Ishikawa (cell line): Measurements from ENCODE around the gene LAMB1.

Experiments used
- CREB1 ChIP-seq: IDR thresholded peaks from 2 replicates; pipeline ENCODE4 v1.6.1; 2012; ENCODE audit warnings: low read depth
- EP300 ChIP-seq: IDR thresholded peaks from 2 replicates; pipeline ENCODE4 v1.6.1; 2012; ENCODE audit warnings: borderline replicate concordance
- FOXM1 ChIP-seq: IDR thresholded peaks from 2 replicates; pipeline ENCODE4 v1.6.1; 2012; ENCODE audit warnings: low read depth, borderline replicate concordance
- NFIC ChIP-seq: IDR thresholded peaks from 2 replicates; pipeline ENCODE4 v1.6.1; 2012
- RAD21 ChIP-seq: IDR thresholded peaks from 2 replicates; pipeline ENCODE4 v1.6.1; 2012; ENCODE audit warnings: low read depth
- TAF1 ChIP-seq: IDR thresholded peaks from 2 replicates; pipeline ENCODE4 v1.6.1; 2012; ENCODE audit warnings: low read depth, mild to moderate bottlenecking
- TCF12 ChIP-seq: IDR thresholded peaks from 2 replicates; pipeline ENCODE4 v1.6.1; 2012; ENCODE audit warnings: low read depth
- YY1 ChIP-seq: IDR thresholded peaks from 2 replicates; pipeline ENCODE4 v1.6.1; 2012; ENCODE audit warnings: low read depth
- ZBTB7A ChIP-seq: IDR thresholded peaks from 2 replicates; pipeline ENCODE4 v1.6.1; 2012; ENCODE audit warnings: low read depth
- TF ChIP-seq, protein P1 (sequence below): IDR thresholded peaks from 2 replicates; pipeline ENCODE4 v1.6.1; 2012; ENCODE audit warnings: low read depth, mild to moderate bottlenecking
- TF ChIP-seq, protein P2 (sequence below): IDR thresholded peaks from 2 replicates; pipeline ENCODE4 v1.6.1; 2012
- TF ChIP-seq, protein P3 (sequence below): IDR thresholded peaks from 2 replicates; pipeline ENCODE4 v1.6.1; 2012

DNA sequence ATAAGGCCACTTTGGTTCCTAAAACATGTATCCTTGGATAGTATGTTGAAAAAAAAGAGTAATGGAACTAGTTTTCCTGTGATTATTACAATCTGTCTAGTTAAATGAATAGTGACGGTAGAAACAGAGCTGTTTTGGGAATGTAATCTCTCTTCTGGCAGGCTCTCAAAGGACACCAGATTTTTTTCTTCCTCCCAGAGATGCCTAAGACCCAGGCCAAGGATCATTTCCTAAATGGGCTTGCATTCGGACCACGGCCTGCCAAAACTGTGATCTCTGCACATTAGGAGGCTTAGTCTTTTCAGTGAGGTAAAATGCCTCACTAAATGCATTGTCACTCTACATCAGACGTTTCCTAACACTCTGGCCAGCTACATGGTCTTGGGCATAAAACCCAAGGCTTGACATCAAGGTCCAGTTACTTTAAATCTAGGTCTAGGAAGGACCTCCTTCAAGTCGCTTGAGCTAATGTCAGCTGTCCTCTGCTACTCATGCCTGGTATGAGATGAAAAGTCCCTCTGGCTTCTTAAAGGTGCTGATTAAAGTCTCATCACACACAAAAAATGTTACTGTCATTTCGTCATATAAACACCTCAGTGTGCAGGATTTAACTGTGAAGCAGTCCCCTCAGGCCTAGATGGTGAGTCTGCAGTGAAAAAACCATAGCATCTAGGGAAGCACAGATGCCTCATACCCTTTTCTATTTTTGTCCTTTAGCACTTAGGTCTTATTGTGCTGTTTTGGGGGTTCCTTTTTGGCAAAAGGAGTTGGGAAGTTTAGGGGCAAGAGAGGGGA lies 64.3 kb downstream of the LAMB1 start:
- TF ChIP-seq CREB1 (no peak), ZBTB7A (no peak), FOXM1 (no peak), RAD21 (no peak), EP300 (no peak), TCF12 (no peak), NFIC (no peak), TAF1 (no peak), YY1 (no peak)
- TF ChIP-seq, protein P1, sequence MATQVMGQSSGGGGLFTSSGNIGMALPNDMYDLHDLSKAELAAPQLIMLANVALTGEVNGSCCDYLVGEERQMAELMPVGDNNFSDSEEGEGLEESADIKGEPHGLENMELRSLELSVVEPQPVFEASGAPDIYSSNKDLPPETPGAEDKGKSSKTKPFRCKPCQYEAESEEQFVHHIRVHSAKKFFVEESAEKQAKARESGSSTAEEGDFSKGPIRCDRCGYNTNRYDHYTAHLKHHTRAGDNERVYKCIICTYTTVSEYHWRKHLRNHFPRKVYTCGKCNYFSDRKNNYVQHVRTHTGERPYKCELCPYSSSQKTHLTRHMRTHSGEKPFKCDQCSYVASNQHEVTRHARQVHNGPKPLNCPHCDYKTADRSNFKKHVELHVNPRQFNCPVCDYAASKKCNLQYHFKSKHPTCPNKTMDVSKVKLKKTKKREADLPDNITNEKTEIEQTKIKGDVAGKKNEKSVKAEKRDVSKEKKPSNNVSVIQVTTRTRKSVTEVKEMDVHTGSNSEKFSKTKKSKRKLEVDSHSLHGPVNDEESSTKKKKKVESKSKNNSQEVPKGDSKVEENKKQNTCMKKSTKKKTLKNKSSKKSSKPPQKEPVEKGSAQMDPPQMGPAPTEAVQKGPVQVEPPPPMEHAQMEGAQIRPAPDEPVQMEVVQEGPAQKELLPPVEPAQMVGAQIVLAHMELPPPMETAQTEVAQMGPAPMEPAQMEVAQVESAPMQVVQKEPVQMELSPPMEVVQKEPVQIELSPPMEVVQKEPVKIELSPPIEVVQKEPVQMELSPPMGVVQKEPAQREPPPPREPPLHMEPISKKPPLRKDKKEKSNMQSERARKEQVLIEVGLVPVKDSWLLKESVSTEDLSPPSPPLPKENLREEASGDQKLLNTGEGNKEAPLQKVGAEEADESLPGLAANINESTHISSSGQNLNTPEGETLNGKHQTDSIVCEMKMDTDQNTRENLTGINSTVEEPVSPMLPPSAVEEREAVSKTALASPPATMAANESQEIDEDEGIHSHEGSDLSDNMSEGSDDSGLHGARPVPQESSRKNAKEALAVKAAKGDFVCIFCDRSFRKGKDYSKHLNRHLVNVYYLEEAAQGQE: no peak
- TF ChIP-seq, protein P2, sequence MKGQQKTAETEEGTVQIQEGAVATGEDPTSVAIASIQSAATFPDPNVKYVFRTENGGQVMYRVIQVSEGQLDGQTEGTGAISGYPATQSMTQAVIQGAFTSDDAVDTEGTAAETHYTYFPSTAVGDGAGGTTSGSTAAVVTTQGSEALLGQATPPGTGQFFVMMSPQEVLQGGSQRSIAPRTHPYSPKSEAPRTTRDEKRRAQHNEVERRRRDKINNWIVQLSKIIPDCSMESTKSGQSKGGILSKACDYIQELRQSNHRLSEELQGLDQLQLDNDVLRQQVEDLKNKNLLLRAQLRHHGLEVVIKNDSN: no peak
- TF ChIP-seq, protein P3, sequence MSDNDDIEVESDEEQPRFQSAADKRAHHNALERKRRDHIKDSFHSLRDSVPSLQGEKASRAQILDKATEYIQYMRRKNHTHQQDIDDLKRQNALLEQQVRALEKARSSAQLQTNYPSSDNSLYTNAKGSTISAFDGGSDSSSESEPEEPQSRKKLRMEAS: no peak
